ENCODE measurements around the gene PLPP2.

The PLPP2 gene

DNA sequence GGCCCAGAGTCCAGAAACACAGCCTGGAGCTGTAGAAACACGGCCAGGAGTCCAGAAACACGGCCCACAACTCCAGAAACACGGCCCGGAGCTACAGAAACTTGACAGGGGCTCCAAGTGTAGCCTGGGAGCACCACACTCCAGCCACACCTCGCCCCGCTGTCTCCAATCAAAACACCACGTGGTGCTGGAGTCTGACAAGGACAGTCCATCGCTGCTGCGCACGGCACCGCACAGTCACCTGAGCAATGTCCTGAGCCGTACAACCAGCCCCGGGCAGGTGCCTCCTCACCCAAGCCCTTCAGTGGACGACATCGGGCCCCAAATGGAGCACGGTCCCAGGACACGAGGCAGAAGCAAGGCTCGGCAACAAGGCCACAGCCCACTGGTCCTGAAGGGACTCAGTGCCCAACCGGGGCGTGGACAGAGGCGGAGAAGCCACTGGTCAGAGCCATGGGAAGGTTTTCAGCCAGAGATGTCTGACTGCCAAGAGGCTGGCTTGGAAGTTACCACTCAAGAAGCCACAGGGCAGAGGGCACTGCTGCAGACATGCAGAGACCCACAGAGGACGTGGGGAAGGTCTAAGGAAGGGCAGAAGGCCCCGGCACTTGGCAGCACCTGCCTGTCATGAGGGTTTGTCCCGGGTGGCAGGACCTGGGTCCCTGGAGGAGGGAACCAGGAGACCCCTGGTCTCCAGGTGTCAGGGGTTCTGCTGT, 19.7 kb upstream of the PLPP2 start:
- peaks cover 61% of the 10 kb centered on the region for H3K27me3 ChIP-seq (replicated peaks; ENCODE audit: insufficient read depth, low read length)

GRCh38 chr19:310141-310651, 19.0 kb upstream of the PLPP2 start:
- Histone ChIP-seq H4K20me1 (ENCODE audit: insufficient read depth, low read length) (no peaks in the 10 kb centered on the region), H3K27me3 (replicated peaks; ENCODE audit: insufficient read depth, low read length) (peaks cover 61% of the 10 kb centered on the region), H3K9me3 (replicated peaks; ENCODE audit: insufficient read depth, low read length) (no peaks in the 10 kb centered on the region), H3K36me3 (replicated peaks; ENCODE audit: insufficient read depth, low read length) (no peaks in the 10 kb centered on the region), H3K4me1 (ENCODE audit: low read length) (no peaks in the 10 kb centered on the region), H2AFZ (ENCODE audit: low read length) (no peak overlapping the region), H3F3A (ENCODE audit: insufficient read depth, low read length) (no peaks in the 10 kb centered on the region), H3K27ac (ENCODE audit: low read length) (no peak overlapping the region), H3K4me2 (ENCODE audit: low read depth, low read length) (no peak overlapping the region), H3K9me2 (replicated peaks; ENCODE audit: insufficient read depth, low read length) (no peaks in the 10 kb centered on the region), H3K79me2 (ENCODE audit: low read length) (no peaks in the 10 kb centered on the region), H3K9ac (ENCODE audit: low read length) (no peak overlapping the region), H3K4me3 (ENCODE audit: low read length) (no peak overlapping the region)
- TF ChIP-seq, protein P1, sequence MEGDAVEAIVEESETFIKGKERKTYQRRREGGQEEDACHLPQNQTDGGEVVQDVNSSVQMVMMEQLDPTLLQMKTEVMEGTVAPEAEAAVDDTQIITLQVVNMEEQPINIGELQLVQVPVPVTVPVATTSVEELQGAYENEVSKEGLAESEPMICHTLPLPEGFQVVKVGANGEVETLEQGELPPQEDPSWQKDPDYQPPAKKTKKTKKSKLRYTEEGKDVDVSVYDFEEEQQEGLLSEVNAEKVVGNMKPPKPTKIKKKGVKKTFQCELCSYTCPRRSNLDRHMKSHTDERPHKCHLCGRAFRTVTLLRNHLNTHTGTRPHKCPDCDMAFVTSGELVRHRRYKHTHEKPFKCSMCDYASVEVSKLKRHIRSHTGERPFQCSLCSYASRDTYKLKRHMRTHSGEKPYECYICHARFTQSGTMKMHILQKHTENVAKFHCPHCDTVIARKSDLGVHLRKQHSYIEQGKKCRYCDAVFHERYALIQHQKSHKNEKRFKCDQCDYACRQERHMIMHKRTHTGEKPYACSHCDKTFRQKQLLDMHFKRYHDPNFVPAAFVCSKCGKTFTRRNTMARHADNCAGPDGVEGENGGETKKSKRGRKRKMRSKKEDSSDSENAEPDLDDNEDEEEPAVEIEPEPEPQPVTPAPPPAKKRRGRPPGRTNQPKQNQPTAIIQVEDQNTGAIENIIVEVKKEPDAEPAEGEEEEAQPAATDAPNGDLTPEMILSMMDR (IDR thresholded peaks at IDR 0.05; ENCODE audit: low read length) = no peak
- TF ChIP-seq EZH2 (optimal IDR thresholded peaks at IDR 0.05; ENCODE audit: low read depth, low read length) (no peak), EZH2phosphoT487 (IDR thresholded peaks at IDR 0.05; ENCODE audit: low read length) (no peak)
- DNase-seq = no peak

More for the DNA sequence above, 19.7 kb upstream of the PLPP2 start:
- Histone ChIP-seq H3F3A (ENCODE audit: insufficient read depth, low read length) (no peaks in the 10 kb centered on the region), H3K79me2 (ENCODE audit: low read length) (no peaks in the 10 kb centered on the region), H3K36me3 (replicated peaks; ENCODE audit: insufficient read depth, low read length) (no peaks in the 10 kb centered on the region), H3K9ac (ENCODE audit: low read length) (no peak overlapping the region), H4K20me1 (ENCODE audit: insufficient read depth, low read length) (no peaks in the 10 kb centered on the region), H3K4me2 (ENCODE audit: low read depth, low read length) (no peak overlapping the region), H3K9me2 (replicated peaks; ENCODE audit: insufficient read depth, low read length) (no peaks in the 10 kb centered on the region), H3K4me1 (ENCODE audit: low read length) (no peaks in the 10 kb centered on the region), H3K9me3 (replicated peaks; ENCODE audit: insufficient read depth, low read length) (no peaks in the 10 kb centered on the region), H2AFZ (ENCODE audit: low read length) (no peak overlapping the region), H3K27ac (ENCODE audit: low read length) (no peak overlapping the region), H3K4me3 (ENCODE audit: low read length) (no peak overlapping the region)
- TF ChIP-seq EZH2 (optimal IDR thresholded peaks at IDR 0.05; ENCODE audit: low read depth, low read length) (no peak), EZH2phosphoT487 (IDR thresholded peaks at IDR 0.05; ENCODE audit: low read length) (no peak)
- TF ChIP-seq, protein P1 (IDR thresholded peaks at IDR 0.05; ENCODE audit: low read length) = no peak
- DNase-seq = no peak

- Histone ChIP-seq H3K9ac (ENCODE audit: low read length) (no peak overlapping the region), H3K27me3 (replicated peaks; ENCODE audit: insufficient read depth, low read length) (peaks cover 63% of the 10 kb centered on the region), H3K4me2 (ENCODE audit: low read depth, low read length) (no peak overlapping the region), H2AFZ (ENCODE audit: low read length) (no peak overlapping the region), H3F3A (ENCODE audit: insufficient read depth, low read length) (no peaks in the 10 kb centered on the region), H3K79me2 (ENCODE audit: low read length) (no peaks in the 10 kb centered on the region), H3K27ac (ENCODE audit: low read length) (no peak overlapping the region), H3K4me1 (ENCODE audit: low read length) (no peaks in the 10 kb centered on the region), H3K9me2 (replicated peaks; ENCODE audit: insufficient read depth, low read length) (no peaks in the 10 kb centered on the region), H3K9me3 (replicated peaks; ENCODE audit: insufficient read depth, low read length) (no peaks in the 10 kb centered on the region), H3K4me3 (ENCODE audit: low read length) (no peak overlapping the region), H4K20me1 (ENCODE audit: insufficient read depth, low read length) (no peaks in the 10 kb centered on the region), H3K36me3 (replicated peaks; ENCODE audit: insufficient read depth, low read length) (no peaks in the 10 kb centered on the region)
- TF ChIP-seq EZH2 (optimal IDR thresholded peaks at IDR 0.05; ENCODE audit: low read depth, low read length) = no peak
- TF ChIP-seq, protein P1 (IDR thresholded peaks at IDR 0.05; ENCODE audit: low read length) = no peak
- TF ChIP-seq EZH2phosphoT487 (IDR thresholded peaks at IDR 0.05; ENCODE audit: low read length) = no peak
- DNase-seq = no peak
These were observed 18.0 kb upstream of the PLPP2 start for GRCh38 chr19:309206-309565.
